HL-60/S4 treated with retinoic acid at 250 ng/mL for 4 days and 3 days (cell line): ENCODE measurements around the gene NR2E1.

Experiments used
- in situ Hi-C: fragments of 300-500 bp; cut with MboI; formaldehyde crosslinking; loops from 2 replicates; pipeline ENCODE4 v1.7.0; 2022; ENCODE audit warnings: low sequenced_read_pairs

The NR2E1 gene

GRCh38 chr6:108170332-108171290 lies 4.8 kb downstream of the NR2E1 start:
- in situ Hi-C loops, result no loop called here

GRCh38 chr6:108171291-108171917 lies 5.6 kb downstream of the NR2E1 start:
- in situ Hi-C loops, result no loop called here

- in situ Hi-C loops, result no loop called here
Measured at GRCh38 chr6:108171918-108172516, 6.2 kb downstream of the NR2E1 start.

- in situ Hi-C loops, result no loop called here
Measured at GRCh38 chr6:108174371-108175175, 8.8 kb downstream of the NR2E1 start.

GRCh38 chr6:108175176-108175591 lies 9.4 kb downstream of the NR2E1 start:
- in situ Hi-C loops, result no loop called here

GRCh38 chr6:108175592-108176279 lies 9.9 kb downstream of the NR2E1 start:
- in situ Hi-C loops, result no loop called here

- in situ Hi-C loops, result no loop called here
Measured at GRCh38 chr6:108176281-108177089, 10.7 kb downstream of the NR2E1 start.

- in situ Hi-C loops, result no loop called here
Measured at GRCh38 chr6:108179741-108180140, 13.9 kb downstream of the NR2E1 start.

GRCh38 chr6:108180266-108180665 lies 14.4 kb downstream of the NR2E1 start:
- in situ Hi-C loops, result no loop called here

GRCh38 chr6:108180776-108181175 lies 15.0 kb downstream of the NR2E1 start:
- in situ Hi-C loops, result no loop called here

GRCh38 chr6:108186226-108186625 lies 20.4 kb downstream of the NR2E1 start:
- in situ Hi-C loops, result no loop called here

GRCh38 chr6:108187519-108187918 lies 21.7 kb downstream of the NR2E1 start:
- in situ Hi-C loops, result no loop called here

- in situ Hi-C loops, result no loop called here
Measured at GRCh38 chr6:108193131-108193530, 27.3 kb downstream of the NR2E1 start.

- in situ Hi-C loops, result no loop called here
Measured at GRCh38 chr6:108193835-108194234, 28.0 kb downstream of the NR2E1 start.

- in situ Hi-C loops, result no loop called here
Measured at GRCh38 chr6:108194503-108194902, 28.7 kb downstream of the NR2E1 start.

- in situ Hi-C loops, result no loop called here
Measured at GRCh38 chr6:108195209-108195608, 29.4 kb downstream of the NR2E1 start.

GRCh38 chr6:108198761-108199498 lies 33.1 kb downstream of the NR2E1 start:
- in situ Hi-C loops, result no loop called here

- in situ Hi-C loops, result no loop called here
Measured at GRCh38 chr6:108200186-108200585, 34.4 kb downstream of the NR2E1 start.

GRCh38 chr6:108200631-108201030 lies 34.8 kb downstream of the NR2E1 start:
- in situ Hi-C loops, result no loop called here
